ENCODE results near the gene AUTS2.

AUTS2 gene

DNA sequence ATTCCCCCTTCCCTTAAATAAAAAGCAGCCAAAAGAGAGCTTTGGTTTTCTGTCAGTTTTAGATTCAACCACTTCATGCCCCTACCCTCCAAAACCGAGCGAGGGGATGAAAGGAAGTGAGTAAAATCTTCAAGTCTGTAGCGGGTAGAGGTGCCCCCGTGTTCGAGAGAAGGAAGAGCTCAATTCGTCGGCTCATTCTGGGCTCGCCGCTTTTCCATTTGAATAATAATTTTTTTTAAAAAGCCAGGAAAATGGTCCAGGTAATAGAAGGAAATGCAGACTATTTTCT lies 1097.5 kb downstream of the AUTS2 start:
- no peak for DNase-seq

DNA sequence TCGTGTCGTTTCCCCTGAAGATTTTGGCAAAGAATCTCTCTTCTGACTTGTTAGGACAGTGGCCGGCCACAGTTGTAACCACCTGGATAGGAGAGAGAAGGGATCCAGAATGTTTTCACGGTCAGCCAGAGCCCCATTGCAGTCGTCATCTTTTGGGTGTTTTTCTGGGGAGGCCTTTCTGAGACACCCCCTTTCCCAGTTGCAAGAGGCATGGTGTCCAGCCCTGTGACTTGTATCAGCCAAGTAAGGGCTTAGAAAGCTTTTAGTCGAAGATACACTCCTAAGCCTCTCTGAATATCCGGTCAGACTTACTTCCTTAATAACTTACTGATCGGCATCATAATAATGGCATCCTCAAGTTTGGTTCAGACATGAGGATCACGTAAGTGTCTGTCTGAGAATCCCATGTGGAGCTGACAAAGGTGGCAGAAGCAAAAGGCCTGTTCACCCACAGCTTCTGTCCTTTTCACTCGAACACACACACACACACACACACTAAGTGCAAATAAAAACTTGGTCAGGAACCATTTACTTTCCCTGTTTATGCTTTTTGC lies 1098.0 kb downstream of the AUTS2 start:
- no peak for DNase-seq

GRCh38 chr7:70698219-70698832 lies 1100.1 kb downstream of the AUTS2 start:
- peak; percentile 62 for DNase-seq

DNA sequence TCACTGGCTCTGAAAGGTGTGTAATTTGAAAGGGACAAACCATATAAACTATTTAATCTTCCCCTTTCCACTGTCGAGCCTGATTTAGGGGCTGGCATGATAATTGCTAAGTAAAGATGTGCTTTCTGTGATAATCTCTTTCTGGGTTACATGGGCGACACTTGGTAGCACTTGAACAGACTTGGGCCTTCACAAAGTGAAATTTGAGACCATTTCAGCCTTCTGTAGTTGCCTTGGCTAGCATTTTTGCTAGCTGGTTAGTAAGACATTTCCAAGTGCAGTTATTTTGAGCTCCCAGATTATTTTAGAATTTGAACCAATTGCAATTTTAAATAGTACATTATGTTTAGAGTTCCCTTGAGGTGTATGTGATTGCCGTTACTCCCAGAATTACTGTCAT lies 1101.0 kb downstream of the AUTS2 start:
- no peak for DNase-seq

DNA sequence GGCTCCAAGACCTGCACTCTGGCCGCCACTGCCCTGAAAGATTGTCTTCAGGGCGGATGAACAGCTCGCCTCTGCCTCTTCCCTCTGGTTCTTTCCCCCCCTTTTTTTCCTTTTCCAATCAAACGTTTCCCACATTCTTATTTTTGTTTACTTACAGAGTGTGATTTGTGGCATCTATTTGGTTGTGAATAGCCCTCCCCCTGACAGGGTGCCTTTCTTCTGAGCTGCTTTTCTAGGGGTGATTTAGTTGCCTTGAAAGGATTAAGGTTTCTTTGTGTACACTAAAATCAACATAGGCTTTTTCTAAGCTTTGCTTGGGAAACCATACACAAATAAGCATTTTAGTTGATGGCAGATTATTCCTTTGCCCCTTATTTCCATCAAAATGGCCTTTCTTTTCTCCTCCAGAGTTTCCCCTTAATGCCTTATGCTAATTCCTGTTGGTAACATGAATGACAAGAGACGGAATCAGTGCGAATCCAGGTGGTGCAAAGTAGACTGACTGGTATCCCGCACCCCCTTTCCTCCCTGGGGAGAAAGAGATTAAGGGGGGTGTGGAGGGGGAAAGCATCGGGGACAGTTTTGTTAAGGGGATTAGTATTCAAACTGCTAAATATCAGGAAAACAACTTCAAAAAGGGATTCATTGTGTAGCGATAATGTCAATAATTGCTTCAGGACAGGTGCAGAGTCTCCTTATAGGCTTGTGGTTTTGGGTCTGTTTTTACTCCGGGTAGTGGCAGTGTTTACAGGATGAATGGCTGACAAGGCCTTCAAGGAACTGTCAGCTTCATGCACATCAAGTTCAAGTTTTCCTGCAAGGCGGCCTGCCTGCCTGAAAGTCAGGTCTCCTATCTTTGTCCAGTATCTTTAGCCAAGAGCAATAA lies 1102.0 kb downstream of the AUTS2 start:
- DNase-seq: no peak

- DNase-seq: no peak
Observed at GRCh38 chr7:70700941-70701425, 1102.7 kb downstream of the AUTS2 start.

DNA sequence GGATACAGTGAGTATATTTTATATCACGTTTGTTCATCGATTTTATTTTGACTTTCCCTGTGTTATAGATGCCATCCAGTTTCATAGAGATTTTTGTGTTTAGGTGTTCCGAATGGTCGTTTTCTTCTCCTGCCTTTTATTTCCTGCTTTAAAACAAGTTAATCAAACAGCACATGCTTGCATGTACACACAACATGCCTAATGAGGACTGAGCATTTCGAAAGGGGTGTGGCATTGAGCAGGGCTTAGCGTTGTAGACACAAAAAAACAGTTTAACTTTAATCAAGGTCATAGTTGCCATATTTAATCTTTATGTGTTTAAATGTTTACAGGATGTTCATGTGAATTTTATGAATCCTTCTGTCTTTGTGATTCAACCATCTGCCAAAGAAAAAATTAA lies 1103.2 kb downstream of the AUTS2 start:
- no peak for DNase-seq

DNA sequence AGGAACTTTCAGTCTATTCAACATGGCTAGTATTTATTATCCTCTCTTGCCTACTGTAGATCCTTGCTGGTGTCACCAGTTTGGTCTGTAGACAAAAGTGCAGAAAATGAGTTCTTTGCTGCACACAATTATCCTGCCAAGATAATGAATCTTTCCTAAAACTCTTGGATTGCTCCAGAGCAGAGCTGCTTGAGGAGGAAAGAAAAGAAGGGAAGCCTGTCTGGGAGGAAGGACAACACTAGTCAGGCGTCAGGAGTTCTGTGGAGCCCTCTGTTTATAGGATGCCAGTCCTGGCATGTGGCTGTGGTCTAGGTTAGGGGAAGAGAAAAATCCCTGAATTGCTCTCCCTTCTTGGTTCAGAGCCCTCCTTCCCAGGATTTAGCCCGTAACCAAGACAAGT lies 1103.7 kb downstream of the AUTS2 start:
- DNase-seq: no peak

DNA sequence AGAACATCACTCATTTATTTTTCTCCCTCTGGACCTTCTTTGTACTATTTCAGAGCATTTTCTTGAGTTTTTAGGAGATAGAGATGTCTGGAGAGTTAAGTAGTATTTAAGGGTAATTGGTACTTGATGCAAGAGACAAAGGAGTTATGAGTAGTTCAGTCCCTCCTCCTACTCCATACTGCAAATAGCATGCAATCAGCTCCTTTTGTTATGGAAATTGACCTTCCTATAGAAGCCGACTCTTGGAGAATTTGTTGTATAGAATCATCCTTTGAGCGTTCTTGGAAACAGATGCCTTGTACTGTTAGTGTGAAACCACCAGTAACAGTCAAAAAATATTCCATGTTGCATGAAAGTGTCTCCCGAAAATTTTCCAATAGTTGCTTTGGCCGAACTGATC lies 1105.5 kb downstream of the AUTS2 start:
- no peak for DNase-seq

- DNase-seq: no peak
Observed at GRCh38 chr7:70704831-70705346, 1106.6 kb downstream of the AUTS2 start.

- DNase-seq: no peak
Observed at GRCh38 chr7:70706204-70706603, 1107.9 kb downstream of the AUTS2 start.

DNA sequence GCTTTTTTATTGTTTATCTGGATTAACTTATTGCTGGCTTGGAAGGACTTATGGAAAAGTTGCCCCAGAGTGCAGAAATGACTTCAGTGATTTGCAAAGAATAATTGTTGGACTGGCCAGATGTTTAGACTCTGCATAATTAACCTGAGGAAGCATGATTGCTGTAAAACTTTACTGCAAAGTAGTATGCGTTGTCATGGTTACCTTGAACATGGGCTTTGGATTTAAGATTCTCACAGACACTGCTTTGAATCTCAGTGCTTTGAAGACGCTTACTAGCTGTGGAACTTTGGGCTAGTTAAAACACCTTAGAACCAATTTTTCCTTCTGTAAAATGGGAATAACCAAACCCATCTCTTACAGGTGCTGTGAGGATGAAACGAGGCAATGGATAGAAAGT lies 1108.4 kb downstream of the AUTS2 start:
- DNase-seq: no peak

GRCh38 chr7:70707823-70708243 lies 1109.6 kb downstream of the AUTS2 start:
- DNase-seq: no peak

GRCh38 chr7:70710011-70710480 lies 1111.8 kb downstream of the AUTS2 start:
- no peak for DNase-seq

DNA sequence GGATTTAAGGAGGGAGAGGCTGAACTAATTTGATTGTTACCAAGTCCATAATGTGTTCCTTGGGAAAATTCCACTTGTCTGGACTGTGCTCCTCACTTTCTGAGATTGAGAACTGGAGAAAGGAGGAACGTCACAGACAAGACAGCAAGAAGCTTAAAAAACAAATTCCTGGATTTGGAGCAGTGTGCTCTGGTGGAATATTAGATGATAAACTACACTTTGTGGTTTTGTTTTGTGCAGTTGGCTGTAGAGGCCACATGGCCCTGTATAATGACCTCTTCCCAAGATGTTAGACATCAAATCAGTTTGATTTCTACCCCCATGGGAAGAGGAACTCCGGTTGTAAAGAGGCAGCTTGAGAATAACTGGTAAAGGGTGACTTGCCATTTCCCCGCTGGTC lies 1112.4 kb downstream of the AUTS2 start:
- no peak for DNase-seq

DNA sequence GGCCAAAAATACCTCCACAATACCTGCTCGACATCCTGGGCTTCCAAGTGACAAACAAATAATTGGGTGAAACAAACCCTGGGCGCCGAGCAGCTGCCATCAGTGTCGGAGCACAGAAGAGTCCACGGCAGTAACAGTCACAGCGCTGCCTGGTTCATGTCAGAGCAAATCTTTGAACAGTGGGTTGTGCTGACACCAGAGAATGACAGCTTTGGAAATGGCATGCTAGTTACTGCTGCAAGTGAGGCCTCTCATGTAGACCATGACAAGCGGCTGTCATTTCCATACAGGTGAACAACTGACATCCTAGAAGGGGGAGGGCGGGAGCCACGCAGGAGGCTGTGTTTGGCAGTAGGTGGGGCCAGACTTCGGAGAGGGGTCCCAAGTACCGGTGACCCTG lies 1113.2 kb downstream of the AUTS2 start:
- no peak for DNase-seq

- DNase-seq: no peak
Observed at GRCh38 chr7:70712942-70713341, 1114.7 kb downstream of the AUTS2 start.

- DNase-seq: no peak
Observed at GRCh38 chr7:70714506-70715038, 1116.3 kb downstream of the AUTS2 start.

DNA sequence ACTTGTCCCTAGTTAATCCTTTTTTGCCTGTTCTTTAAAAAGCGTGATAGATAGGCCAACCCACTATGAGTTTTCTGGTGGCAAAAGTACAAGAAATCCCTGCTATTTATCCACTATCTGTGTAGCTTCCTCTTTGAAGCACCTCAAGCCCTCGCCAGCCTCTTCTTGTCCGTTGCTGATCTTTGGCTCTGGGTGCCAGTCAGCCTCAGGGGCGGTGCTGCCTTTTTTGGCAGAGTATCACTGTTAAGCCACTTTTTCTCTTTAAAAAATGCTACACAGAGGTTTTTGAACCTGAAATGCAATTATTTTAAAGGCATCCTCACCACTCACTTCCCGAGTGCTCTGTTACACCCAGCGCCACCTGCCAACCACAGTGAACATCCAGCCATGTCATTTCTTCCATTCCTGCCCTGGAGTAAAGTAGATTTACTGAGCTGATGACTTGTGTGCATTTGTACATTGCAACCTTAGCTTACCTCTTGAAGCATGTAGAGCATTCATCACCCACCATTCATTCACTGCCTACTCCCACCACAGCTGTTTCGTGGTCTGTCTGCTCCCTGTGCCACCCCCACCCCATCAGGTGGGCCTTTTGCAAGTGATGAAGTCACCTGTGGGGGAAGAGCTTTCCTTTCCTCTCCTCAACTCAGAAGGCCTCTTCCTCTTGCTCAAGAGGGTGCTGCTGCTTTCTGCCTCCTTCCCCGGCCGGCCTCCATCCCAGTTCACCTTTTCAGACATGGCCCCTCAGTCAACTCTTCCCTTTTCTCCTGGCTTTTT lies 1119.5 kb downstream of the AUTS2 start:
- no peak for DNase-seq

GRCh38 chr7:70719125-70719524 lies 1120.8 kb downstream of the AUTS2 start:
- DNase-seq: no peak

- DNase-seq: no peak
Observed at GRCh38 chr7:70720191-70720873, 1122.1 kb downstream of the AUTS2 start.

DNA sequence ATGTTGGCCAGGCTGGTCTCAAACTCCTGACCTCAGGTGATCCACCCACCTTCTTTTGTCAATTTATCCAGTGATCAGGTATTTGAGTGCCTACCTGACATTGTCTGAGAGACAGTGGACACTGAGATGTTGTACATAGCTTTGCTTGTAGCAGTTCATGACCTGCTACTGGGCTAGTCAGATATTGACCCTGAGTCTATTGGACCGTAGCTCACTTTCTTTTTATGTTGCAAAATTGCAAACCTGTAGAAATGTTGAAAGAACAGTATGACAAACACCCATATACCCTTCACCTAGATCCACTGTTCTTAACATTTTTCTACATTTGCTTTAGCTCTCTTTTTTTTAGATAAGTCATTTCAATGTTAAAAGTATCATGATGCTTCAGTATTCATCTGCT lies 1123.2 kb downstream of the AUTS2 start:
- no peak for DNase-seq
